Endothelial cell of umbilical vein (primary cell): ENCODE results near the gene PDLIM3. TPM values are rescaled to one million over a fixed set of nuclear protein-coding genes. Genes with fewer than 3 reads are reported as not detected.

Experiments
- BruUV-seq: library from RNA; stranded (reverse); fragments of 400-500 nt; replicated peaks from 2 replicates; lab custom pipeline; 2021; lab: Mats Ljungman, UMichigan
- CTCF ChIA-PET: fragments of 300-600, 350-600 bp; sonication (Branson Sonifier 250); formaldehyde crosslinking; loops from one replicate; lab custom pipeline; 2021; ENCODE audit warnings: antibody characterized with exemption, inconsistent platforms; lab: Charles Lee
- POLR2A ChIA-PET: fragments of 300-600, 350-600 bp; sonication (Branson Sonifier 250); formaldehyde crosslinking; loops from one replicate; lab custom pipeline; 2021; ENCODE audit warnings: antibody characterized with exemption, inconsistent platforms; lab: Charles Lee
- DNase-seq: peaks from one replicate; pipeline ENCODE4 v3.0.0-alpha.2; 2011; ENCODE audit warnings: low read depth, low spot score
- FAIRE-seq: peaks from 2 replicates; lab custom pipeline; 2011; peaks lifted over from hg19 to GRCh38; lab: Jason Lieb, UNC
- H2AFZ ChIP-seq: 2 replicates; pipeline ENCODE4 v1.6.0; 2012; ENCODE audit warnings: low read depth, low read length, control low read depth, inconsistent platforms
- H3K27ac ChIP-seq: 2 replicates; pipeline ENCODE4 v1.5.1; 2011; ENCODE audit warnings: low read depth, mild to moderate bottlenecking, control low read depth, low read length, moderate library complexity; ENCODE audit not compliant: insufficient read depth
- H3K27me3 ChIP-seq, 2 experiments: 2 replicates each; pipeline versions ENCODE4 v1.6.0 to v1.6.1; 2011; ENCODE audit warnings: low read length in 2 of 2, mixed read lengths in 1 of 2; ENCODE audit not compliant: control insufficient read depth in 2 of 2, insufficient read depth in 2 of 2
- H3K36me3 ChIP-seq, 2 experiments: 2 replicates in 1 of 2; 3 replicates in 1 of 2; pipeline ENCODE4 v1.5.1; 2011; ENCODE audit warnings: low read length in 2 of 2, mild to moderate bottlenecking in 1 of 2, moderate library complexity in 1 of 2; ENCODE audit not compliant: control insufficient read depth in 2 of 2, insufficient read depth in 2 of 2; ENCODE audit errors: extremely low read depth in 1 of 2
- H3K4me1 ChIP-seq: 3 replicates; pipeline ENCODE4 v1.5.1; 2011; ENCODE audit warnings: mild to moderate bottlenecking, low read length; ENCODE audit not compliant: control insufficient read depth, insufficient read depth; ENCODE audit errors: extremely low read depth
- H3K4me2 ChIP-seq: 2 replicates; pipeline ENCODE4 v1.6.1; 2011; ENCODE audit warnings: low read length, control low read depth, mixed read lengths; ENCODE audit not compliant: insufficient read depth
- H3K4me3 ChIP-seq, 3 experiments: fragments of 200-600 bp in 1 of 3; sonication (generic), shearing (Covaris generic) in 1 of 3; replicated peaks in 1 of 3; 2 replicates each; pipeline ENCODE4 v1.5.1; 2011 to 2016; ENCODE audit warnings: control low read depth in 3 of 3, low read length in 3 of 3, mild to moderate bottlenecking in 2 of 3, inconsistent platforms in 1 of 3, low read depth in 1 of 3, moderate library complexity in 1 of 3; ENCODE audit not compliant: insufficient read depth in 1 of 3
- H3K79me2 ChIP-seq: 2 replicates; pipeline ENCODE4 v1.6.0; 2012; ENCODE audit warnings: low read length, inconsistent platforms; ENCODE audit not compliant: control insufficient read depth, insufficient read depth
- H3K9ac ChIP-seq: replicated peaks from 2 replicates; pipeline ENCODE3; 2011; ENCODE audit warnings: low read length, control low read depth; ENCODE audit not compliant: insufficient read depth; ENCODE audit errors: extremely low read depth
- H3K9me1 ChIP-seq: replicated peaks from 3 replicates; pipeline ENCODE4 v1.6.0; 2011; ENCODE audit warnings: mild to moderate bottlenecking, low read length; ENCODE audit not compliant: control insufficient read depth, insufficient read depth; ENCODE audit errors: extremely low read depth
- H3K9me3 ChIP-seq: replicated peaks from 2 replicates; pipeline ENCODE4 v1.5.1; 2012; ENCODE audit warnings: low read length, inconsistent platforms; ENCODE audit not compliant: control insufficient read depth, insufficient read depth
- H4K20me1 ChIP-seq: replicated peaks from 2 replicates; pipeline ENCODE3; 2011; ENCODE audit warnings: mild to moderate bottlenecking, low read length; ENCODE audit not compliant: control insufficient read depth, insufficient read depth; ENCODE audit errors: extremely low read depth
- EZH2 ChIP-seq: IDR thresholded peaks from 2 replicates; pipeline ENCODE4 v1.6.1; 2012; ENCODE audit warnings: borderline replicate concordance, low read depth, mild to moderate bottlenecking, moderate library complexity, low read length, inconsistent platforms; ENCODE audit not compliant: severe bottlenecking
- FOS ChIP-seq: IDR thresholded peaks from 2 replicates; pipeline ENCODE4 v1.6.1; 2011; ENCODE audit warnings: mild to moderate bottlenecking, low read length, moderate library complexity, borderline replicate concordance; ENCODE audit not compliant: insufficient read depth
- GATA2 ChIP-seq: IDR thresholded peaks from 2 replicates; pipeline ENCODE4 v1.7.0; 2011; ENCODE audit warnings: low read depth, mild to moderate bottlenecking, moderate library complexity, mixed read lengths, low read length; ENCODE audit not compliant: insufficient read length, insufficient read depth
- JUN ChIP-seq: IDR thresholded peaks from 2 replicates; pipeline ENCODE4 v1.6.1; 2011; ENCODE audit warnings: borderline replicate concordance, low read depth; ENCODE audit not compliant: insufficient read length, insufficient read depth
- MYC ChIP-seq: IDR thresholded peaks from one replicate; pipeline ENCODE4 v1.6.1; 2011; ENCODE audit warnings: mild to moderate bottlenecking, low read depth, low read length
- POLR2AphosphoS5 ChIP-seq: IDR thresholded peaks from 2 replicates; pipeline ENCODE4 v1.6.1; 2012; ENCODE audit warnings: low read depth, mild to moderate bottlenecking, control low read depth, low read length, moderate library complexity; ENCODE audit not compliant: insufficient read depth
- dilution Hi-C: fragments of 300-500 bp; cut with MboI; formaldehyde crosslinking; loops from one replicate; pipeline ENCODE4 v1.15.0; 2019; ENCODE audit warnings: low sequenced_read_pairs; ENCODE audit not compliant: extremely low pct_ligation_motif_present
- intact Hi-C: fragments of 100-400 bp; cut with micrococcal nuclease; formaldehyde crosslinking; loops from one replicate; pipeline ENCODE4 v1.10.0; 2022
- polyA plus RNA-seq, 4 experiments: library from polyadenylated mRNA; depleted of rRNA in 3 of 4; stranded (reverse) in 3 of 4; unstranded in 1 of 4; fragments of >200 nt; gene quantifications; 2 replicates each; pipeline versions ENCODE4 v1.2.1 to v1.2.3, GENCODE V29; 2011 to 2012; ENCODE audit warnings: missing spikeins in 1 of 4
- total RNA-seq: library from RNA; stranded (reverse); gene quantifications from 2 replicates; pipeline ENCODE4 v1.2.3, GENCODE V29; 2021
- TF ChIP-seq, protein P1 (sequence below): IDR thresholded peaks from 2 replicates; pipeline ENCODE4 v1.6.1; 2011; ENCODE audit not compliant: insufficient read depth, insufficient read length

Gene PDLIM3
- total and polyA plus RNA-seq, 2 donors (not counting 3 experiments of a cell fraction or from before 2014, with no cell fraction given): 9.7 to 17.6 TPM

DNA sequence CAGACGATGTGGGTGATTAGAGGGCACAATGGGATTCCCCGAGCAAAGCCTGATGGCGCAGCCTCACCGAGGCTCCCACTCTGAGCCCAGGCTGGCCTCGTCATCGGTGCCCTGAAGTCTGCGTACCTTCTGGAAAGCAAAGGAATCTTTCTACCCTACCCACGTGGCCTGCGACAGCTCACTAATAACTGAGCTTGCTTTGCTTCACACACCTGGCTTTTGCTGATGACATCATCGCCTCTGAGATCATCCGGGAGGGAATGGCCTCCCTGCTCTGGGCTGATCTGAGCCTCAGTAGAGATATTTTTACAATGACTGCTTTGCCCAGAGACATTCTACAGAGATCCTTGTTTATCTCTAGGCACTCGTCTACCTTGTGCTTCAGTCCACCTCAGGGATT lies 45.4 kb upstream of the PDLIM3 start:
- no peak for FAIRE-seq

GRCh38 chr4:185578284-185578683 lies 43.0 kb upstream of the PDLIM3 start:
- Histone ChIP-seq H3K9me3 (no peaks in the 10 kb centered on the region), H2AFZ (no peak overlapping the region), H3K4me2 (no peak overlapping the region), H3K4me3 (no peak overlapping the region), H3K9me1 (no peaks in the 10 kb centered on the region), H3K27ac (no peak overlapping the region), H3K4me1 (peaks cover 12% of the 10 kb centered on the region), H3K27me3 (no peaks in the 10 kb centered on the region), H3K79me2 (no peaks in the 10 kb centered on the region), H4K20me1 (no peaks in the 10 kb centered on the region), H3K9ac (no peak overlapping the region), H3K36me3 (no peaks in the 10 kb centered on the region)
- CTCF ChIA-PET: interaction anchor here (1.4 to 2.0 kb wide), 2 partner anchors 11 to 12 kb away, joined by 3 to 5 read pairs; no protein-coding TSS in a partner anchor
- FAIRE-seq (no peak), DNase-seq (no peak)
- dilution Hi-C loops (no loop called here), intact Hi-C loops (no loop called here)
- TF ChIP-seq, protein P1, sequence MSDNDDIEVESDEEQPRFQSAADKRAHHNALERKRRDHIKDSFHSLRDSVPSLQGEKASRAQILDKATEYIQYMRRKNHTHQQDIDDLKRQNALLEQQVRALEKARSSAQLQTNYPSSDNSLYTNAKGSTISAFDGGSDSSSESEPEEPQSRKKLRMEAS: no peak
- TF ChIP-seq EZH2 (no peak), GATA2 (no peak), POLR2AphosphoS5 (no peak), MYC (no peak), FOS (no peak), JUN (no peak)
- POLR2A ChIA-PET: no interaction called here
- BruUV-seq: no TSS peak

More for the DNA sequence above, 45.4 kb upstream of the PDLIM3 start:
- no peaks in the 10 kb centered on the region for H3K36me3 ChIP-seq
- no peak for TF ChIP-seq JUN
- no peak for TF ChIP-seq MYC
- TF ChIP-seq POLR2AphosphoS5: no peak
- no peak for TF ChIP-seq EZH2
- no peak for TF ChIP-seq FOS
- POLR2A ChIA-PET: no interaction called here
- no peak overlapping the region for H3K27ac ChIP-seq
- DNase-seq: no peak
- H3K79me2 ChIP-seq: no peaks in the 10 kb centered on the region
- H3K9ac ChIP-seq: no peak overlapping the region
- no peaks in the 10 kb centered on the region for H4K20me1 ChIP-seq
- H3K4me2 ChIP-seq: no peak overlapping the region
- no peaks in the 10 kb centered on the region for H3K9me3 ChIP-seq
- intact Hi-C loops (no loop called here), dilution Hi-C loops (no loop called here)
- BruUV-seq: no TSS peak
- no peak overlapping the region for H3K4me3 ChIP-seq
- H3K4me1 ChIP-seq: no peaks in the 10 kb centered on the region
- CTCF ChIA-PET: no interaction called here
- no peaks in the 10 kb centered on the region for H3K27me3 ChIP-seq
- no peaks in the 10 kb centered on the region for H3K9me1 ChIP-seq
- H2AFZ ChIP-seq: no peak overlapping the region
